Right lobe of liver (tissue), 4 donors: ENCODE results near the gene TSPAN18.

Source experiments
- POLR2A ChIP-seq: fragments of 450-650 bp; IDR thresholded peaks from one replicate; pipeline ENCODE4 v1.6.1; 2017; ENCODE audit warnings: antibody characterized with exemption, mild to moderate bottlenecking
- TF ChIP-seq, protein P1 (sequence below), 4 donors: fragments of 200-600 bp in 3 of 4; fragments of 450-650 bp in 1 of 4; IDR thresholded peaks; one replicate each; pipeline versions ENCODE4 v1.5.1 to v1.8.0; 2016 to 2022; ENCODE audit warnings: antibody characterized with exemption in 4 of 4, mild to moderate bottlenecking in 2 of 4
- donor health status: DM: no; HTN: no; CAD: no.
- donor health status: DM: no; HTN: no; CAD: no.
- donor health status: DM: no; HTN: yes; CAD: no.

- TF ChIP-seq, protein P1, sequence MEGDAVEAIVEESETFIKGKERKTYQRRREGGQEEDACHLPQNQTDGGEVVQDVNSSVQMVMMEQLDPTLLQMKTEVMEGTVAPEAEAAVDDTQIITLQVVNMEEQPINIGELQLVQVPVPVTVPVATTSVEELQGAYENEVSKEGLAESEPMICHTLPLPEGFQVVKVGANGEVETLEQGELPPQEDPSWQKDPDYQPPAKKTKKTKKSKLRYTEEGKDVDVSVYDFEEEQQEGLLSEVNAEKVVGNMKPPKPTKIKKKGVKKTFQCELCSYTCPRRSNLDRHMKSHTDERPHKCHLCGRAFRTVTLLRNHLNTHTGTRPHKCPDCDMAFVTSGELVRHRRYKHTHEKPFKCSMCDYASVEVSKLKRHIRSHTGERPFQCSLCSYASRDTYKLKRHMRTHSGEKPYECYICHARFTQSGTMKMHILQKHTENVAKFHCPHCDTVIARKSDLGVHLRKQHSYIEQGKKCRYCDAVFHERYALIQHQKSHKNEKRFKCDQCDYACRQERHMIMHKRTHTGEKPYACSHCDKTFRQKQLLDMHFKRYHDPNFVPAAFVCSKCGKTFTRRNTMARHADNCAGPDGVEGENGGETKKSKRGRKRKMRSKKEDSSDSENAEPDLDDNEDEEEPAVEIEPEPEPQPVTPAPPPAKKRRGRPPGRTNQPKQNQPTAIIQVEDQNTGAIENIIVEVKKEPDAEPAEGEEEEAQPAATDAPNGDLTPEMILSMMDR (IDR thresholded peaks at IDR 0.05): no peak
- TF ChIP-seq POLR2A: no peak
These were observed 15.9 kb downstream of the TSPAN18 start for GRCh38 chr11:44742508-44743246.
